ENCODE results near the gene CGB2. TPM values are rescaled to one million over a fixed set of nuclear protein-coding genes. Genes with fewer than 3 reads are reported as not detected.

CGB2 gene
- total and polyA plus RNA-seq, 2 of the 13 experiments (the other 11 are each of a cell fraction or from before 2014, with no cell fraction given) = not detected

GRCh38 chr19:48993175-48994034, 38.3 kb upstream of the CGB2 start, which contains the start of the genes GYS1 and RUVBL2 (continued):
- TF ChIP-seq ATF5 (CRISPR knock-in tag; IDR thresholded peaks at IDR 0.05; ENCODE audit: low read depth) (0 out of 2 replicates have a peak, but pooled peaks have one; percentile 9), RXRB (CRISPR knock-in tag; IDR thresholded peaks at IDR 0.05; ENCODE audit: borderline replicate concordance) (no peak; the same call in 1 of the 2 replicates), THAP7 (CRISPR knock-in tag; IDR thresholded peaks at IDR 0.05) (no peak), SMAD1 (CRISPR knock-in tag; IDR thresholded peaks at IDR 0.05; ENCODE audit: borderline replicate concordance, low read depth) (peak; percentile 57; the same call in 1 of the 2 replicates), ZNF263 (CRISPR knock-in tag; IDR thresholded peaks at IDR 0.05) (peak; percentile 67), ZNF605 (CRISPR knock-in tag; IDR thresholded peaks at IDR 0.05) (peak; percentile 76), POGK (CRISPR knock-in tag; conservative IDR thresholded peaks at IDR 0.05) (peak; percentile 83), ZNF280B (CRISPR knock-in tag; IDR thresholded peaks at IDR 0.05; ENCODE audit: borderline replicate concordance) (no peak; the same call in 1 of the 2 replicates), ZNF878 (CRISPR knock-in tag; IDR thresholded peaks at IDR 0.05) (no peak), ZHX1 (CRISPR knock-in tag; IDR thresholded peaks at IDR 0.05; ENCODE audit: low read depth) (no peak), ZNF788 (CRISPR knock-in tag; IDR thresholded peaks at IDR 0.05; ENCODE audit: borderline replicate concordance) (0 out of 2 replicates have a peak, but pooled peaks have one; percentile 21), HIVEP1 (CRISPR knock-in tag; IDR thresholded peaks at IDR 0.05) (0 out of 2 replicates have a peak, but pooled peaks have one; percentile 14), PCBP1 (IDR thresholded peaks at IDR 0.05; ENCODE audit: borderline replicate concordance, low read depth, low read length) (0 out of 2 replicates have a peak, but pooled peaks have one; percentile 42), ZNF225 (CRISPR knock-in tag; IDR thresholded peaks at IDR 0.05) (0 out of 2 replicates have a peak, but pooled peaks have one; percentile 30), ZNF589 (CRISPR knock-in tag; conservative IDR thresholded peaks at IDR 0.05) (no peak), ZNF780A (CRISPR knock-in tag; IDR thresholded peaks at IDR 0.05) (no peak), KLF11 (CRISPR knock-in tag; IDR thresholded peaks at IDR 0.05) (peak; percentile 98; the same call in 1 of the 2 replicates), PAWR (CRISPR knock-in tag; IDR thresholded peaks at IDR 0.05; ENCODE audit: borderline replicate concordance) (no peak), TOE1 (CRISPR knock-in tag; IDR thresholded peaks at IDR 0.05) (0 out of 2 replicates have a peak, but pooled peaks have one; percentile 37)
